Osteoblast (primary cell): Measurements from ENCODE around the gene NAPEPLD. TPM values are rescaled to one million over a fixed set of nuclear protein-coding genes. Genes with fewer than 3 reads are reported as not detected.
A peak's percentile ranks its signal among the peaks of the same experiment; 100 is the strongest.
"Not testable (repeated sequence)": the region's sequence is repeated elsewhere in the genome, so short reads cannot be mapped to it uniquely, and the experiment has no call there.

Experiments used
- DNase-seq: peaks from one replicate; pipeline ENCODE4 v3.0.0; 2011; ENCODE audit warnings: low spot score, mixed read lengths; ENCODE audit not compliant: insufficient read length; ENCODE audit errors: missing footprints
- H2AFZ ChIP-seq: 2 replicates; pipeline ENCODE4 v1.6.0; 2011; ENCODE audit warnings: mild to moderate bottlenecking, low read length
- H3K27ac ChIP-seq: 2 replicates; pipeline ENCODE4 v1.5.1; 2011; ENCODE audit warnings: mild to moderate bottlenecking, low read depth, low read length, moderate library complexity
- H3K27me3 ChIP-seq: 2 replicates; pipeline ENCODE4 v1.6.0; 2012; ENCODE audit warnings: mild to moderate bottlenecking, control low read depth, inconsistent platforms, low read length, moderate library complexity; ENCODE audit not compliant: insufficient read depth
- H3K36me3 ChIP-seq: 2 replicates; pipeline ENCODE4 v1.5.1; 2011; ENCODE audit warnings: mild to moderate bottlenecking, low read length, control low read depth, moderate library complexity; ENCODE audit not compliant: insufficient read depth
- H3K4me1 ChIP-seq: 2 replicates; pipeline ENCODE4 v1.5.1; 2011; ENCODE audit warnings: mild to moderate bottlenecking, low read length, control low read depth, moderate library complexity; ENCODE audit not compliant: insufficient read depth
- H3K4me2 ChIP-seq: 2 replicates; pipeline ENCODE4 v1.6.0; 2011; ENCODE audit warnings: mild to moderate bottlenecking, low read length; ENCODE audit not compliant: insufficient read depth
- H3K4me3 ChIP-seq: fragments of 200-600 bp; sonication (generic); 3 replicates; pipeline ENCODE4 v1.5.1; 2012; ENCODE audit warnings: mild to moderate bottlenecking, low read length, inconsistent platforms; ENCODE audit not compliant: insufficient read depth
- H3K79me2 ChIP-seq: 2 replicates; pipeline ENCODE4 v1.6.0; 2012; ENCODE audit warnings: mild to moderate bottlenecking, low read length, control low read depth, inconsistent platforms; ENCODE audit not compliant: insufficient read depth
- H3K9me3 ChIP-seq: 2 replicates; pipeline ENCODE4 v1.5.1; 2011; ENCODE audit warnings: low read depth, low read length, control low read depth
- H4K20me1 ChIP-seq: 2 replicates; pipeline ENCODE4 v1.6.0; 2012; ENCODE audit warnings: mild to moderate bottlenecking, low read length, control low read depth; ENCODE audit not compliant: insufficient read depth
- CTCF ChIP-seq: IDR thresholded peaks from 2 replicates; pipeline ENCODE4 v1.5.1; 2011; ENCODE audit warnings: mild to moderate bottlenecking, low read depth, low read length, moderate library complexity; ENCODE audit errors: extremely low read depth
- total RNA-seq: library from RNA; depleted of rRNA; stranded (reverse); fragments of >200 nt; gene quantifications from 2 replicates; pipeline ENCODE4 v1.2.3, GENCODE V29; 2012

Gene NAPEPLD
- total RNA-seq, 1 donor, result 10.1 TPM

GRCh38 chr7:103150192-103150591 lies 1.3 kb upstream of the NAPEPLD start:
- no peaks in the 10 kb centered on the region for H3K9me3 ChIP-seq
- H3K79me2 ChIP-seq, result peaks cover 25% of the 10 kb centered on the region
- TF ChIP-seq CTCF, result no peak
- no peak for DNase-seq
- H3K4me2 ChIP-seq, result no peak overlapping the region
- no peak overlapping the region for H3K4me3 ChIP-seq
- H3K4me1 ChIP-seq, result peaks cover 6% of the 10 kb centered on the region
- H2AFZ ChIP-seq, result no peak overlapping the region
- H3K27ac ChIP-seq, result no peak overlapping the region
- peaks cover 4% of the 10 kb centered on the region for H4K20me1 ChIP-seq
- H3K27me3 ChIP-seq, result no peaks in the 10 kb centered on the region
- no peaks in the 10 kb centered on the region for H3K36me3 ChIP-seq

- no peaks in the 10 kb centered on the region for H3K36me3 ChIP-seq
- H4K20me1 ChIP-seq, result peaks cover 4% of the 10 kb centered on the region
- H3K27me3 ChIP-seq, result no peaks in the 10 kb centered on the region
- no peaks in the 10 kb centered on the region for H3K9me3 ChIP-seq
- no peak for DNase-seq
- H3K79me2 ChIP-seq, result peaks cover 27% of the 10 kb centered on the region
- peak overlapping the region; percentile 93 for H2AFZ ChIP-seq
- no peak for TF ChIP-seq CTCF
- H3K27ac ChIP-seq, result peak overlapping the region; percentile 78
- peaks cover 6% of the 10 kb centered on the region for H3K4me1 ChIP-seq
- peak overlapping the region; percentile 90 for H3K4me2 ChIP-seq
- H3K4me3 ChIP-seq, result peak overlapping the region; percentile 85
Observed at GRCh38 chr7:103149808-103150180, 895 bp upstream of the NAPEPLD start.

- Histone ChIP-seq H3K4me3 (peak overlapping the region; percentile 85), H2AFZ (peak overlapping the region; percentile 93), H3K36me3 (no peaks in the 10 kb centered on the region), H3K27me3 (no peaks in the 10 kb centered on the region), H3K27ac (peak overlapping the region; percentile 78), H3K9me3 (no peaks in the 10 kb centered on the region), H3K4me1 (peaks cover 6% of the 10 kb centered on the region), H3K4me2 (peak overlapping the region; percentile 90), H3K79me2 (peaks cover 37% of the 10 kb centered on the region), H4K20me1 (peaks cover 4% of the 10 kb centered on the region)
- TF ChIP-seq CTCF, result no peak
- no peak for DNase-seq
Observed at GRCh38 chr7:103148131-103148993, 537 bp downstream of the NAPEPLD start.

GRCh38 chr7:103144754-103145153 lies 4.1 kb downstream of the NAPEPLD start:
- H3K4me1 ChIP-seq, result peaks cover 17% of the 10 kb centered on the region
- not testable (repeated sequence) for DNase-seq, H3K9me3 ChIP-seq, H2AFZ ChIP-seq, H3K36me3 ChIP-seq, H4K20me1 ChIP-seq, H3K4me2 ChIP-seq, H3K27me3 ChIP-seq, H3K4me3 ChIP-seq, H3K27ac ChIP-seq
- H3K79me2 ChIP-seq, result peaks cover 39% of the 10 kb centered on the region
